ENCODE data around the gene DNMT3A.
"Not testable (repeated sequence)": the region's sequence is repeated elsewhere in the genome, so short reads cannot be mapped to it uniquely, and the experiment has no call there.

DNMT3A gene

DNA sequence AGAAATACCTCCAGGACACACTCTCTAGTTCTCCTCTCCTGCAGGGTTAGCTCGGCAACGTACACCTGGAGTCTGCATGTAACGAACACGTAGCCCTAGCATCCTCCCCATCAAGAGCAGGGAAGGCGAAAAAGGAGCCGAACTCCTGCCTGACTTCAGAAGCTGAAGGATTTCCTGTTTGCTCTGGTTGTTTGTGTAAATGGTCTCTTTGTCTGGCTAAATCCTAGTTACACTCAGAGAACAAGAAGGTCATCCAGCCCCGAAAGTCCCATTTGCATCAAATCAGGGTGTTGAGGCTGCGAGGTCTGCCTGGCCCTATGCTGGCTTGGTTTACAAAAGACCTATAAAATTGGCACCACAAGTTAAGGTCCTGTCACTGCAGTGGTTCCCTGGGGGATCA is 107.0 kb downstream of the DNMT3A start:
- DNase-seq (ENCODE audit: low read depth), result no peak

- DNase-seq (ENCODE audit: low read depth), result no peak
Measured at GRCh38 chr2:25233916-25234605, 107.7 kb downstream of the DNMT3A start.

DNA sequence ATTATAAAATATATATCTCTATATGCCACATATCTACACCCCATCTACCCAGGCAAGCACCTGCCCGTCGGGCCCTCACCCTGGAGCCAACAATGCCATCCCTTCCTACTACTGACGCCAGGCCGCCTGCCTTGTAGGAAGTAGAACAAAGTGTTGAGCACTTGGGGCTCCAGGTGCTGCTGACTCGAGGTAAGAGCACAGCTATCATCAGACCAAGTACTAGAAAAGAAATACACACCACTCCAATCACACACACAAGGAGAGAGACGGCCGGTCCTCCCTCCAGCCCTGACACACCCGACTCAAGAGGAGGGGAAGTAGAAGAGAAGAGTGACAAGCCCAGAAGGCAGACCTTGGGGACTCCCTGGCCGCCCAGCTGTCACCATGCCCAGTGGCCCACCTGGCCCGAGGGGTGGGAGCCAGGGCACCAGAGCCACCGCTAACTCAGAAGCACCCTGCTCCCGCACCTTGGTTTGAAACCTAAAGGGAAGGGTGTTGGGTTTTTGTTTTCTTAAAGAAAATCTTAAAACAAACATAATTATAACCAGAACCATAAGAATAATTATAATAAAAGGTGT is 109.4 kb downstream of the DNMT3A start:
- DNase-seq (ENCODE audit: low read depth), result no peak

- DNase-seq (ENCODE audit: low read depth), result no peak
Measured at GRCh38 chr2:25230948-25231311, 110.8 kb downstream of the DNMT3A start.

- DNase-seq (ENCODE audit: low read depth), result no peak
Measured at GRCh38 chr2:25230198-25230947, 111.4 kb downstream of the DNMT3A start.

- DNase-seq (ENCODE audit: low read depth), result no peak
Measured at GRCh38 chr2:25229279-25230197, 112.2 kb downstream of the DNMT3A start.

- no peak for DNase-seq (ENCODE audit: low read depth)
Measured at GRCh38 chr2:25228848-25229278, 112.9 kb downstream of the DNMT3A start.

DNA sequence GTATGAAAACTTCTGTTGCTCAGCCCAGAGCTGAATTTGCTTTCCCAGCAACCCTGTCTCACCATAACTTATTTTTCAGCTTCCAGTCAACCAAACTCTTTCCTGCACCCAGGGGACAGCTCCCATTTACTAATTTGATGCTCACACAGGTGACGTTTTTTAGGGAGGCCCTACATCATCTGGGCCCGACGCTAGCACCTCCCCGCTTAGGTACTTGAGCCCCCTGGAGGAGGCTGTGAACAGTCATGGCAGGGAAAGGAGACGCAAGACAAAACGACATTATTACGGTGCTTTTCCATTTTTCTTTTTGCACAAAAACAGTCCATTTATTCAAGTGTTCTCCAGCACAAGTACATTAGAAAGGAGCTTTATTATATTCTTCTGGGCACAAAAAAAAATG is 114.1 kb downstream of the DNMT3A start:
- DNase-seq (ENCODE audit: low read depth), result no peak

GRCh38 chr2:25226827-25227226 is 114.9 kb downstream of the DNMT3A start:
- DNase-seq (ENCODE audit: low read depth), result no peak

DNA sequence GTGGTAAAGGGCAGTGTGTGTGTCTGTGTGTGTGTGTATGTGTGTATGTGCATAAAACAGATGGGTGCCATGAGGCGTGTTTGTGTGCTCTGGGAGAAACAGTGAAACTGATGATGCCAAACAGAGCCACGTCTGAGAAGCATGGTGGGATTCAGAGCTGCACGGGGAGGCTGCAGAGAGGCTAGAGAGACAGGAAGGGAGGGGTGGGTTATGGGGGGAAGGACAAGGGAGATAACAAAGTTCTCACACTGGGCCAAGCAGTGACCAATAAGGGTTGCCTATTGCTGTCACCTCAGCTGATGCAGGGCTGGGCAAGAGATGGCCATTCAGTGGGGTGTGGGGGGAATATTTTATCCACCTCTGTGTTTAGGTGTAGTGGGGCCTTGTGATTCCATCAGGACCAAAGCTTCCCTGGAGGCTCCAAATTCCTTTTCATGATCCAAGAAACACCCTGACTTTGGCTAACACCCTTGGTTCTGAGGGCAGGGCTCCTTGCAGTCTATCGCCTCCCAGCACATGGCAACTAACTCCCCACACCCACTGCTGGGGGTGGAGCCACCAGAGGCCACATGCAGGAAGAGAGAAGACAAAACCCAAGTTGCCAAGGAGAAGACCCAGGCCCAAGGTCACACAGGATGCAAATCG is 119.1 kb downstream of the DNMT3A start:
- DNase-seq (ENCODE audit: low read depth), result no peak

DNA sequence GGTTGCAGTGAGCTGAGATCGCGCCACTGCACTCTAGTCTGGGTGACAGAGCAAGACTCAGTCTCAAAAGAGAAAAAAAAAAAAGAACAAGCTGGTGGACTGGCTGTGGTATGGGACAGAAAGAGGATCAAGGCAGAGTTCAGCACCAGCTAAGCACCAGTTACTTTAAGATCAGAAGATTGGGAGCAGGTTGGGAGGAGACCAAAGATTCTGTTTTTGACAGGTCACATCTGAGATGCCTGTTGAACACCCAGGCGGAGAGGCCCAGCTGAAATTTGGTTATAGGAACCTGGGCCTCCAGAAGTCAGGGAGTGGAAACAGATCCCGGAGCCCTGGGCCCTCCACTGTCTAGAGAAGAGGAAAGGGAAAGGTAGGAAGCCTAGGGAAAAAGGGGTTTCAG is 120.1 kb downstream of the DNMT3A start:
- no peak for DNase-seq (ENCODE audit: low read depth)

DNA sequence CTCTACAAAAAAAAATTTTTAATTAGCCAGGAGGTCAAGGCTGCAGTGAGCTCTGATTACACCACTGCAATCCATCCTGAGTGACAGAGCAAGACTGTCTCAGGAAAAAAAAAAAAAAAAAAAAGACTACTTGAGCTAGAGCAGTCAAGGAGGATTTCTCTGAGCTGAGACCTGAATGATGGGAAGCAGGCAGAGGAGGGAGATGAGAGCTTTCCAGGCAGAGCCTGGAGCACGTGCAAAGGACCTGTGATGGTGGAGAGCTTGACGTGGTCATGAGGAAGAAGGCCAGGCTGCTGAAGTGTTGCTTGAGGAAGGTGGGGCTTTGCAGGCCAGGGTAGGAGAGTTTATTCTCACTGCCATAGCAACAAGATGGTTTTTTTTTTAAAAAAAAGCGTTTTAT is 121.4 kb downstream of the DNMT3A start:
- no peak for DNase-seq (ENCODE audit: low read depth)

DNA sequence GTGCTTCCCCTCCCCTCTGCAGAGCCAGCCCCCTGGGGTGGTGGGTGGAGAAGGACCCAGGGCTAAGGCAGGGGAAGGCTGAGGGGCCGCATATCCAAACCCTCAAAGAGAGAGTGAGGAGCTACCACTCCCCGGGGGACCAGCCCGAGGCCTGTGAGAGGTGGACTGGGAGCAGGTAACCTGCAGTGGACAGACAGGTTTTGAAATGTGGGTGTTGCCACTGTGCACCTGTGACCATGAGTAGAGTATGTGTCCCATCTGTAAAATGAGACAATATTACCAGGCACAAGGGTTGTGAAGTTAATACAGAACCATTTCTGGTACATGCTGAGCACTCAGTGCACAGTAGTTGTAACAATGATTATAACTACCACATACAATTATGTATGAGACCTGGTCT is 122.1 kb downstream of the DNMT3A start:
- DNase-seq (ENCODE audit: low read depth), result no peak

GRCh38 chr2:25218100-25218499 is 123.6 kb downstream of the DNMT3A start:
- DNase-seq (ENCODE audit: low read depth), result no peak

- peak; percentile 79 for DNase-seq (ENCODE audit: low read depth)
Measured at GRCh38 chr2:25215948-25216679, 125.6 kb downstream of the DNMT3A start.

GRCh38 chr2:25215232-25215631 is 126.5 kb downstream of the DNMT3A start:
- no peak for DNase-seq (ENCODE audit: low read depth)

GRCh38 chr2:25213229-25213628 is 128.5 kb downstream of the DNMT3A start:
- DNase-seq (ENCODE audit: low read depth), result no peak

DNA sequence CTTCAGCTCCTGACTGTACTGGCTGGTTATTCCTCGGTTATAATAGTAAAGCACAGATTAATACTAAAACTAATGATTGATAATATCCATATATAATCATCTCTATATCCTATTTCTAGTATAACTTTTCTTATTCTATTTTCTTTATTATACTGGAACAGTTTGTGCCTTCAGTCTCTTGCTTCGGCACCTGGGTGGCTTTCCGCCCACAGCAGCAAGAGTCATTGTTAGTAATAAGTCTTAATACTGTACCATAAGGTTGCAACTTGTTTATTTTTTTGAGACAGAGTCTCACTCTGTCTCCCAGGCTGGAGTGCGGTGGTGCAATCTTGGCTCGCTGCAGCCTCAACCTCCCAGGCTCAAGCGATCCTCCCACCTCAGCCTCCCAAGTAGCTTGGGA is 130.8 kb downstream of the DNMT3A start:
- DNase-seq (ENCODE audit: low read depth), result not testable (repeated sequence)

GRCh38 chr2:25207078-25207545 is 134.6 kb downstream of the DNMT3A start:
- DNase-seq (ENCODE audit: low read depth), result no peak

DNA sequence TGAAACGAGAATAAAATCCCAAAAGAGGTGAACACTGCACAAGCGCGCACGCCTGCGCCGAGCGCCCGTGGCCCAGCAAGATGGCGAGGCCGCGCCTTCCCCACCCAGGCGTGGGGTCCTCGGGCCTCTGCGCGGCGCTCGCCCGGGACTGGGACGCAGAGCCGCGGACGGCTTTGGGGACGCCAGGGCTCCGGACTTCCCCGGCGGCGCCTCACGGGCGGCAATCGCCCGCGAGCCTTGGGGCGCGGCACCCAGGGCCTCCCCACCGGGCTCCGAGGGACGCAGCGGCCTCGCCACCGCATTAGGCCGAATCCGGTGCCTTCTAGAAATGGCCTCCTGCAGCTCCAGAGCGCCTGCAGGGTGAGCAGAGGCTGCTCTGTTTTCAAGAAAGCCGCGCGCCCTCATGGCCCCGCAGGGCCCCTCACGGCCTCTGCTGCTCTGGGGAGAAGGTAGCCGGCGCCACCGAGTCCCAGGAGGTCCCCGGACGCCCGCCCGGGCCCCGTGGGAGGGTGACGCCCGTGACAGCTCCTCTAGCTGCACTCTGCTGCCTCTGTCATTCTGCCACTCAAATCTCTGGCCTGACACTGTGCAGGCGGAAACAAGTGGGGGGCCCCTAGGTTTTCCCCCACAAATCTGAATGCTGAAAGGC is 137.4 kb downstream of the DNMT3A start:
- no peak for DNase-seq (ENCODE audit: low read depth)
